Kidney (tissue), 14 donors: ENCODE data around the gene TRPM7. TPM values are rescaled to one million over a fixed set of nuclear protein-coding genes. Genes with fewer than 3 reads are reported as not detected.

Experiments used
- DNase-seq, 5 donors: peaks; one replicate each; pipeline ENCODE4 v3.0.0-alpha.2; 2013 to 2020
- FAIRE-seq: peaks from 2 replicates; lab custom pipeline; 2012; peaks lifted over from hg19 to GRCh38; lab: Jason Lieb, UNC
- H3K27ac ChIP-seq, 2 donors: one replicate each; pipeline ENCODE4 v1.7.0; 2013; ENCODE audit warnings: low read depth in 2 of 2, low read length in 2 of 2, inconsistent platforms in 1 of 2
- H3K27me3 ChIP-seq: one replicate; pipeline ENCODE4 v1.7.1; 2013; ENCODE audit warnings: low read length, inconsistent platforms; ENCODE audit not compliant: control insufficient read depth, insufficient read depth
- H3K36me3 ChIP-seq, 3 donors: one replicate each; pipeline versions ENCODE4 v1.7.0 to v1.7.1; 2013; ENCODE audit warnings: low read length in 3 of 3, control low read depth in 1 of 3, inconsistent platforms in 1 of 3; ENCODE audit not compliant: insufficient read depth in 3 of 3, control insufficient read depth in 2 of 3
- H3K4me1 ChIP-seq, 3 donors: one replicate each; pipeline versions ENCODE4 v1.7.0 to v1.7.1; 2013; ENCODE audit warnings: low read length in 3 of 3, inconsistent platforms in 1 of 3, low read depth in 1 of 3; ENCODE audit not compliant: control insufficient read depth in 2 of 3, insufficient read depth in 2 of 3
- H3K4me3 ChIP-seq, 3 donors: one replicate each; pipeline versions ENCODE4 v1.7.0 to v1.8.1; 2013; ENCODE audit warnings: low read length in 3 of 3, control low read depth in 1 of 3, inconsistent platforms in 1 of 3
- H3K9ac ChIP-seq, 3 donors: one replicate each; pipeline versions ENCODE4 v1.7.0 to v1.7.1; 2013; ENCODE audit warnings: low read length in 3 of 3, control low read depth in 1 of 3, inconsistent platforms in 1 of 3
- H3K9me3 ChIP-seq, 3 donors: one replicate each; pipeline versions ENCODE4 v1.7.0 to v1.7.1; 2013; ENCODE audit warnings: low read length in 3 of 3, control low read depth in 1 of 3, inconsistent platforms in 1 of 3; ENCODE audit not compliant: control insufficient read depth in 2 of 3, insufficient read depth in 1 of 3
- CTCF ChIP-seq: IDR thresholded peaks from 3 replicates; pipeline ENCODE4 v1.5.1; 2012; ENCODE audit warnings: mild to moderate bottlenecking, moderate library complexity, borderline replicate concordance; ENCODE audit not compliant: insufficient read depth; ENCODE audit errors: extremely low read depth
- intact Hi-C: fragments of 100-400 bp; cut with DNase I; formaldehyde crosslinking; loops from one replicate; pipeline ENCODE4 v1.11.1; 2022
- polyA plus RNA-seq: library from polyadenylated mRNA; stranded (reverse); fragments of 350-450 nt; fragmentation: Illumina TruSeq; extraction: RNeasy Lipid Tissue Mini Kit (QIAGEN cat#74804); gene quantifications from one replicate; pipeline ENCODE4 v1.2.3, GENCODE V29; 2014; ENCODE audit warnings: low read depth, low replicate concordance; ENCODE audit not compliant: insufficient read depth
- total RNA-seq: library from RNA; stranded (reverse); fragmentation: NEBNext Ultra II Directional; extraction: Animal tissue kit (Norgen Biotek cat#: 25700); gene quantifications from one replicate; pipeline ENCODE4 v1.2.1, GENCODE V29; 2021
- donor health status: control.
- donor health status: control.
- donor health status: control.
- donor health status: control.
- donor health status: control.
- donor health status: DM: yes; HTN: yes; CAD: no.
- donor health status: Normal renal cell carcinoma (clear cell type).

TRPM7 gene
- total and polyA plus RNA-seq, 2 donors from 2014 or later, result 17.0 to 38.3 TPM

DNA sequence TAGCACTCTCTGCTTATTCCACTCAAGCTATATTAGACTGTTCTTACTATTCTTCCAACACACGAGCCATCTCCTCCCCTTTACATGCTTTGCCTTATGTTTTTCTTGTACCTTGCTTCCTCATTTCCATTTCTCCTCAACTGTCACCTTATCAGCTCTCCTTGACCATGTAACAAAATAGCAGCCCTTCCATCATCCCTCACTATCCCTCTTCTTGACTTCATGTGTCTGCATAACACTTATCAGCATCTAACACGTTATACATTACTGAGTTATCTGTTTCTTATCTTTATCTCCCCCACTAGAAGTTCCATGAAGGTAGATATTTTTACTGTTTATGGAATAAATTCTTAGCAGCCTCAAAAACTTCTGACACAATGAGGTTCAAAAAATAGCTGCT lies 45.3 kb downstream of the TRPM7 start:
- DNase-seq (no peak), FAIRE-seq (no peak)
- intact Hi-C loops, result no loop called here
- Histone ChIP-seq H3K4me1 (no peaks in the 10 kb centered on the region), H3K27me3 (no peaks in the 10 kb centered on the region), H3K4me3 (no peak overlapping the region), H3K9ac (no peak overlapping the region), H3K27ac (no peak overlapping the region), H3K9me3 (no peaks in the 10 kb centered on the region), H3K36me3 (peaks cover 0 to 41% (median 17%) of the 10 kb centered on the region in 3 donors)
- TF ChIP-seq CTCF, result no peak

- H3K9ac ChIP-seq, result no peak overlapping the region
- H3K36me3 ChIP-seq, result peaks cover 0 to 43% (median 6%) of the 10 kb centered on the region in 3 donors
- intact Hi-C loops, result no loop called here
- H3K4me3 ChIP-seq, result no peak overlapping the region
- TF ChIP-seq CTCF, result no peak
- no peak for FAIRE-seq
- no peak overlapping the region for H3K27ac ChIP-seq
- no peaks in the 10 kb centered on the region for H3K27me3 ChIP-seq
- no peak for DNase-seq
- no peaks in the 10 kb centered on the region for H3K4me1 ChIP-seq
- H3K9me3 ChIP-seq, result no peaks in the 10 kb centered on the region
These were observed 50.5 kb downstream of the TRPM7 start for GRCh38 chr15:50636146-50636545.

GRCh38 chr15:50633653-50634052 lies 52.9 kb downstream of the TRPM7 start:
- intact Hi-C loops, result no loop called here

More at GRCh38 chr15:50633653-50634052, 52.9 kb downstream of the TRPM7 start:
- DNase-seq (no peak), FAIRE-seq (no peak)
- Histone ChIP-seq H3K9me3 (no peaks in the 10 kb centered on the region), H3K27me3 (no peaks in the 10 kb centered on the region), H3K27ac (no peak overlapping the region), H3K4me1 (no peaks in the 10 kb centered on the region), H3K36me3 (peaks cover 2 to 52% (median 8%) of the 10 kb centered on the region in 3 donors), H3K9ac (no peak overlapping the region), H3K4me3 (no peak overlapping the region)
- TF ChIP-seq CTCF, result no peak
